GM12878 (cell line): Measurements from ENCODE around the gene PHEX. TPM values are rescaled to one million over a fixed set of nuclear protein-coding genes. Genes with fewer than 3 reads are reported as not detected.

ENCODE experiments used
- ATAC-seq: fragments of 200-7000 bp; cut with Tn5 transposase; 3 replicates; pipeline ENCODE4 v1.9.1; 2020; ENCODE audit warnings: mild to moderate bottlenecking, moderate library complexity
- BruUV-seq: library from RNA; stranded (reverse); fragments of 400-500 nt; replicated peaks from 2 replicates; lab custom pipeline; 2021; lab: Mats Ljungman, UMichigan
- CTCF ChIA-PET: fragments of 300-600 bp; sonication (Branson Sonifier 250); formaldehyde crosslinking; extraction: SDS; loops from one replicate; lab custom pipeline; 2021; ENCODE audit warnings: inconsistent platforms; lab: Yijun Ruan, JAX
- POLR2A ChIA-PET: fragments of 350-600 bp; formaldehyde crosslinking; extraction: SDS; loops from one replicate; lab custom pipeline; 2021; ENCODE audit warnings: inconsistent platforms; lab: Charles Lee
- RAD21 ChIA-PET: fragments of 300-600 bp; sonication (Branson Sonifier 250); formaldehyde crosslinking; loops from one replicate; lab custom pipeline; 2023; ENCODE audit warnings: antibody characterized with exemption; ENCODE audit not compliant: unreplicated experiment; lab: Charles Lee
- SMC1A ChIA-PET: fragments of 300-600 bp; sonication (Branson Sonifier 250); formaldehyde crosslinking; loops from one replicate; lab custom pipeline; 2023; ENCODE audit not compliant: unreplicated experiment, uncharacterized antibody; lab: Charles Lee
- DNase-seq: peaks from one replicate; pipeline ENCODE4 v3.0.0-alpha.2; 2011; ENCODE audit warnings: low read depth, low spot score
- FAIRE-seq: peaks from 3 replicates; lab custom pipeline; 2011; peaks lifted over from hg19 to GRCh38; lab: Jason Lieb, UNC
- H2AFZ ChIP-seq: 2 replicates; pipeline ENCODE4 v1.6.0; 2011; ENCODE audit warnings: low read depth, low read length, control low read depth; ENCODE audit not compliant: control insufficient read depth
- H3K27ac ChIP-seq: 2 replicates; pipeline ENCODE4 v1.5.1; 2011; ENCODE audit warnings: control low read depth; ENCODE audit not compliant: control insufficient read depth, insufficient read depth
- H3K27me3 ChIP-seq, 2 experiments: replicated peaks in 1 of 2; 2 replicates each; pipeline versions ENCODE4 v1.6.0 to v1.6.1; 2011; ENCODE audit warnings: low read length in 1 of 2; ENCODE audit not compliant: control insufficient read depth in 2 of 2, insufficient read depth in 2 of 2
- H3K36me3 ChIP-seq, 2 experiments: 2 replicates each; pipeline ENCODE4 v1.5.1; 2011; ENCODE audit warnings: low read length in 1 of 2; ENCODE audit not compliant: control insufficient read depth in 2 of 2, insufficient read depth in 2 of 2
- H3K4me1 ChIP-seq: 2 replicates; pipeline ENCODE4 v1.6.1; 2011; ENCODE audit warnings: mild to moderate bottlenecking, low read length, moderate library complexity, mixed read lengths; ENCODE audit not compliant: control insufficient read depth, insufficient read depth
- H3K4me2 ChIP-seq: 2 replicates; pipeline ENCODE4 v1.6.0; 2011; ENCODE audit warnings: control low read depth; ENCODE audit not compliant: control insufficient read depth, insufficient read depth
- H3K4me3 ChIP-seq: fragments of 200-600 bp; sonication (generic); 2 replicates; pipeline ENCODE4 v1.5.1; 2016
- H3K79me2 ChIP-seq: 2 replicates; pipeline ENCODE4 v1.6.0; 2011; ENCODE audit warnings: low read length; ENCODE audit not compliant: control insufficient read depth, insufficient read depth
- H3K9ac ChIP-seq: 2 replicates; pipeline ENCODE4 v1.8.0; 2011; ENCODE audit warnings: low read length, control low read depth, mixed read lengths; ENCODE audit not compliant: control insufficient read depth, insufficient read depth
- H3K9me3 ChIP-seq: replicated peaks from 3 replicates; pipeline ENCODE4 v1.5.1; 2011; ENCODE audit warnings: mild to moderate bottlenecking, low read length; ENCODE audit not compliant: control insufficient read depth, insufficient read depth
- H4K20me1 ChIP-seq: 2 replicates; pipeline ENCODE4 v1.6.0; 2011; ENCODE audit not compliant: control insufficient read depth, insufficient read depth
- USF2 ChIP-seq: IDR thresholded peaks from 2 replicates; pipeline ENCODE4 v1.6.1; 2011; ENCODE audit warnings: low read depth, low read length, improper control_type of control experiment, borderline replicate concordance
- ZBTB40 ChIP-seq: fragments of 450-650 bp; IDR thresholded peaks from 2 replicates; pipeline ENCODE4 v1.6.1; 2016; ENCODE audit warnings: mild to moderate bottlenecking, moderate library complexity, borderline replicate concordance
- WGBS: methylation state at CpG from one replicate; pipeline ENCODE4 v1.1.6; 2016; ENCODE audit warnings: low lambda C conversion rate; ENCODE audit not compliant: insufficient replicate concordance, insufficient coverage; ENCODE audit errors: missing lambda C conversion rate; 5-methylcytosine and 5-hydroxymethylcytosine counted together
- in situ Hi-C: fragments of 300-500 bp; cut with MboI; formaldehyde crosslinking; loops from 9 replicates; pipeline ENCODE4 v1.14.3; 2018; ENCODE audit warnings: mixed read lengths
- intact Hi-C: fragments of 100-400 bp; cut with micrococcal nuclease; formaldehyde crosslinking; loops from one replicate; pipeline ENCODE4 v1.14.2; 2022; ENCODE audit not compliant: unreplicated experiment
- polyA plus RNA-seq, 11 experiments: library from polyadenylated mRNA; depleted of rRNA in 4 of 11; unstranded in 6 of 11; stranded (reverse) in 5 of 11; fragments of >200 nt; fragmentation: Nextera tagmentation in 4 of 11; fragmentation: Illumina TruSeq in 1 of 11; extraction: Ambion mirVana in 4 of 11; extraction: Trizol in 1 of 11; gene quantifications; 1 replicate in 1 of 11; 2 replicates in 10 of 11; pipeline versions ENCODE4 v1.2.1 to v1.2.3, GENCODE V29; 2011 to 2016; ENCODE audit warnings: inconsistent platforms in 2 of 11, missing spikeins in 2 of 11, low read depth in 1 of 11
- total RNA-seq, 4 experiments: library from RNA; depleted of rRNA in 3 of 4; stranded (reverse); fragments of >200 nt in 3 of 4; fragmentation: Illumina TruSeq in 1 of 4; extraction: Trizol in 1 of 4; gene quantifications; 2 replicates each; pipeline versions ENCODE4 v1.2.1 to v1.2.3, GENCODE V29; 2013 to 2021

The PHEX gene
- total and polyA plus RNA-seq, 10 of the 15 experiments (the other 5 are each of a cell fraction or from before 2014, with no cell fraction given) = 0.12 to 97.2 (median 0.55) TPM

- 31% methylated on average over 4 of the region's 4 CpGs for WGBS
- Histone ChIP-seq H3K36me3 (no peaks in the 10 kb centered on the region), H4K20me1 (no peaks in the 10 kb centered on the region), H3K4me1 (no peaks in the 10 kb centered on the region), H2AFZ (no peak overlapping the region), H3K27me3 (no peaks in the 10 kb centered on the region; a peak in 2 of 4 replicates), H3K4me3 (no peak overlapping the region), H3K79me2 (no peaks in the 10 kb centered on the region), H3K4me2 (no peak overlapping the region), H3K9me3 (no peaks in the 10 kb centered on the region), H3K27ac (no peak overlapping the region), H3K9ac (no peak overlapping the region)
- no TSS peak for BruUV-seq
- intact Hi-C loops = no loop called here
- ChIA-PET CTCF (no interaction called here), POLR2A (no interaction called here), SMC1A (interaction anchor here (1.0 to 1.9 kb wide), 2 partner anchors 11 to 29 kb away, joined by 3 to 7 read pairs; no protein-coding TSS in a partner anchor), RAD21 (no interaction called here)
- TF ChIP-seq USF2 (no peak), ZBTB40 (peak; percentile 69; the same call in 1 of the 2 replicates)
- no peak for ATAC-seq
- in situ Hi-C loops = no loop called here
- DNase-seq = no peak
- no peak for FAIRE-seq
These were observed 133.8 kb downstream of the PHEX start for GRCh38 chrX:22165732-22166457.
